Lung (tissue), 12 donors: ENCODE data around the gene POLR3H. TPM values are rescaled to one million over a fixed set of nuclear protein-coding genes. Genes with fewer than 3 reads are reported as not detected.

Source experiments
- ATAC-seq: fragments of 200-7000 bp; cut with Tn5 transposase; one replicate; pipeline ENCODE4 v1.9.1; 2020; ENCODE audit warnings: moderate number of reproducible peaks; ENCODE audit not compliant: insufficient read depth, low FRiP score
- DNase-seq, 3 donors: peaks; one replicate each; pipeline ENCODE4 v3.0.0-alpha.2; 2013 to 2017
- H3K27ac ChIP-seq, 2 donors: one replicate each; pipeline ENCODE4 v1.5.1; 2013; ENCODE audit warnings: mild to moderate bottlenecking in 2 of 2, moderate library complexity in 2 of 2, control low read depth in 1 of 2, inconsistent platforms in 1 of 2, low read depth in 1 of 2, low read length in 1 of 2
- H3K27me3 ChIP-seq, 3 donors: one replicate each; pipeline ENCODE4 v1.5.1; 2013; ENCODE audit warnings: low read length in 2 of 3; ENCODE audit not compliant: control insufficient read depth in 3 of 3, insufficient read depth in 3 of 3
- H3K36me3 ChIP-seq, 4 donors: one replicate each; pipeline ENCODE4 v1.5.1; 2013; ENCODE audit warnings: low read length in 4 of 4, mild to moderate bottlenecking in 1 of 4, moderate library complexity in 1 of 4; ENCODE audit not compliant: control insufficient read depth in 4 of 4, insufficient read depth in 4 of 4
- H3K4me1 ChIP-seq, 5 donors: one replicate each; pipeline ENCODE4 v1.5.1; 2013; ENCODE audit warnings: low read length in 5 of 5, mild to moderate bottlenecking in 2 of 5, moderate library complexity in 1 of 5; ENCODE audit not compliant: control insufficient read depth in 5 of 5, insufficient read depth in 5 of 5
- H3K4me3 ChIP-seq: one replicate; pipeline ENCODE4 v1.5.1; 2013; ENCODE audit warnings: mild to moderate bottlenecking, control low read depth, moderate library complexity
- H3K9ac ChIP-seq, 2 donors: one replicate each; pipeline ENCODE4 v1.5.1; 2013; ENCODE audit warnings: low read length in 2 of 2, control low read depth in 1 of 2; ENCODE audit not compliant: insufficient read depth in 1 of 2
- H3K9me3 ChIP-seq, 4 donors: one replicate each; pipeline ENCODE4 v1.5.1; 2013; ENCODE audit warnings: low read length in 3 of 4, mild to moderate bottlenecking in 1 of 4, moderate library complexity in 1 of 4; ENCODE audit not compliant: control insufficient read depth in 4 of 4, insufficient read depth in 3 of 4
- CTCF ChIP-seq: IDR thresholded peaks from 2 replicates; pipeline ENCODE4 v1.5.1; 2012; ENCODE audit warnings: mild to moderate bottlenecking; ENCODE audit errors: control extremely low read depth, extremely low read depth
- WGBS, 2 donors: extraction: QIAGEN DNeasy Blood & Tissue Kit; methylation state at CpG; one replicate each; pipeline ENCODE4 v1.1.7; 2013; 5-methylcytosine and 5-hydroxymethylcytosine counted together
- polyA plus RNA-seq, 2 donors: library from polyadenylated mRNA; stranded (reverse); fragments of 200-250 nt; gene quantifications; one replicate each; pipeline ENCODE4 v1.2.1, GENCODE V29; 2013
- total RNA-seq, 2 donors: library from RNA; depleted of rRNA in 1 of 2; stranded (reverse); fragments of >200 nt in 1 of 2; gene quantifications; one replicate each; pipeline ENCODE4 v1.2.1, GENCODE V29; 2014 to 2021
- donor health status: control.
- donor health status: control.
- donor health status: Bipolar disorder and iron deficiency.
- donor health status: healthy.
- donor health status: DM: yes; HTN: yes; CAD: no.

Gene POLR3H
- total and polyA plus RNA-seq, 4 donors: 12.1 to 65.9 (median 39.8) TPM

- 94 to 96% methylated on average over 8 of the region's 8 CpGs for whole genome bisulfite sequencing, 2 donors
- DNase-seq: no peak
- no peak for TF ChIP-seq CTCF
- Histone ChIP-seq H3K4me3 (no peak overlapping the region), H3K4me1 (no peaks in the 10 kb centered on the region), H3K9ac (no peak overlapping the region), H3K27ac (no peak overlapping the region), H3K9me3 (no peaks in the 10 kb centered on the region), H3K36me3 (peaks cover 0 to 60% (median 17%) of the 10 kb centered on the region in 4 donors), H3K27me3 (no peaks in the 10 kb centered on the region)
- no peak for ATAC-seq
Measured at GRCh38 chr22:41516462-41516861, 27.8 kb downstream of the POLR3H start.

GRCh38 chr22:41513391-41513790 is 30.9 kb downstream of the POLR3H start:
- no peaks in the 10 kb centered on the region for H3K4me1 ChIP-seq
- TF ChIP-seq CTCF: no peak
- no peak overlapping the region for H3K4me3 ChIP-seq
- WGBS, 2 donors: 90 to 92% methylated on average over 5 of the region's 5 CpGs
- DNase-seq: no peak
- H3K27me3 ChIP-seq: no peaks in the 10 kb centered on the region
- no peak for ATAC-seq
- no peaks in the 10 kb centered on the region for H3K9me3 ChIP-seq
- no peak overlapping the region for H3K9ac ChIP-seq
- peaks cover 0 to 73% (median 23%) of the 10 kb centered on the region in 4 donors for H3K36me3 ChIP-seq
- no peak overlapping the region for H3K27ac ChIP-seq

GRCh38 chr22:41512421-41513194 is 31.7 kb downstream of the POLR3H start:
- Histone ChIP-seq H3K27ac (peak overlapping the region in 1 of 2 donors; percentile 29), H3K9me3 (no peaks in the 10 kb centered on the region), H3K9ac (no peak overlapping the region), H3K4me1 (no peaks in the 10 kb centered on the region), H3K36me3 (peaks cover 4 to 78% (median 20%) of the 10 kb centered on the region in 4 donors), H3K4me3 (no peak overlapping the region), H3K27me3 (no peaks in the 10 kb centered on the region)
- WGBS, 2 donors: 82 to 85% methylated on average over 17 of the region's 17 CpGs
- peak; percentile 24 to 49 (median 43) for DNase-seq
- TF ChIP-seq CTCF: no peak
- ATAC-seq: no peak
